ENCODE data around the gene BCAS3. TPM values are rescaled to one million over a fixed set of nuclear protein-coding genes. Genes with fewer than 3 reads are reported as not detected.

BCAS3 gene
- total RNA-seq, 4 donors from 2014 or later = 18.2 to 60.6 (median 23.4) TPM

GRCh38 chr17:60679287-60679686, 1.6 kb downstream of the BCAS3 start:
- Histone ChIP-seq H3K27ac (no peak overlapping the region), H3K27me3 (no peaks in the 10 kb centered on the region), H3K36me3 (peaks cover 0 to 21% of the 10 kb centered on the region in 2 donors), H3K4me1 (peaks cover 6 to 8% of the 10 kb centered on the region in 2 donors), H3K4me3 (no peak overlapping the region), H3K9me3 (no peaks in the 10 kb centered on the region)
- DNase-seq = no peak
- TF ChIP-seq CTCF (IDR thresholded peaks at IDR 0.05 in 4 of 5, conservative IDR thresholded peaks at IDR 0.05 in 1 of 5) (no peak), POLR2A (IDR thresholded peaks at IDR 0.05) (no peak)
- intact Hi-C loops (cut with DNase I; ENCODE audit: low total_unique reads) (no loop called here), in situ Hi-C loops (cut with MboI; ENCODE audit: low sequenced_read_pairs in 4 of 4) (no loop called here)
- ATAC-seq = no peak

- H3K36me3 ChIP-seq = peaks cover 0 to 33% of the 10 kb centered on the region in 2 donors
- TF ChIP-seq CTCF (IDR thresholded peaks at IDR 0.05 in 4 of 5, conservative IDR thresholded peaks at IDR 0.05 in 1 of 5) (no peak), POLR2A (IDR thresholded peaks at IDR 0.05) (no peak)
- intact Hi-C loops (cut with DNase I; ENCODE audit: low total_unique reads) = no loop called here
- no peaks in the 10 kb centered on the region for H3K9me3 ChIP-seq
- ATAC-seq (no peak), DNase-seq (no peak)
- H3K4me3 ChIP-seq = no peak overlapping the region
- H3K27me3 ChIP-seq = no peaks in the 10 kb centered on the region
- in situ Hi-C loops (cut with MboI; ENCODE audit: low sequenced_read_pairs in 4 of 4) = no loop called here
- H3K4me1 ChIP-seq = peaks cover 6 to 8% of the 10 kb centered on the region in 2 donors
- H3K27ac ChIP-seq = no peak overlapping the region
Measured at GRCh38 chr17:60680754-60681153, 3.1 kb downstream of the BCAS3 start.

GRCh38 chr17:60685437-60685836, 7.8 kb downstream of the BCAS3 start:
- intact Hi-C loops (cut with DNase I; ENCODE audit: low total_unique reads) (no loop called here), in situ Hi-C loops (cut with MboI; ENCODE audit: low sequenced_read_pairs in 4 of 4) (no loop called here)
- ATAC-seq = no peak
- no peak for TF ChIP-seq CTCF (IDR thresholded peaks at IDR 0.05 in 4 of 5, conservative IDR thresholded peaks at IDR 0.05 in 1 of 5)
- TF ChIP-seq POLR2A (IDR thresholded peaks at IDR 0.05) = no peak
- Histone ChIP-seq H3K4me1 (no peaks in the 10 kb centered on the region), H3K27ac (no peak overlapping the region), H3K27me3 (no peaks in the 10 kb centered on the region), H3K36me3 (peaks cover 0 to 73% of the 10 kb centered on the region in 2 donors), H3K9me3 (no peaks in the 10 kb centered on the region), H3K4me3 (no peak overlapping the region)
- no peak for DNase-seq

- TF ChIP-seq CTCF (IDR thresholded peaks at IDR 0.05 in 4 of 5, conservative IDR thresholded peaks at IDR 0.05 in 1 of 5) (no peak), POLR2A (IDR thresholded peaks at IDR 0.05) (no peak)
- Histone ChIP-seq H3K27ac (no peak overlapping the region), H3K4me1 (no peaks in the 10 kb centered on the region), H3K4me3 (no peak overlapping the region), H3K9me3 (no peaks in the 10 kb centered on the region), H3K27me3 (no peaks in the 10 kb centered on the region), H3K36me3 (peaks cover 0 to 42% of the 10 kb centered on the region in 2 donors)
- in situ Hi-C loops (cut with MboI; ENCODE audit: low sequenced_read_pairs in 4 of 4) = no loop called here
- intact Hi-C loops (cut with DNase I; ENCODE audit: low total_unique reads) = no loop called here
- ATAC-seq (no peak), DNase-seq (no peak)
Measured at GRCh38 chr17:60695960-60696359, 18.3 kb downstream of the BCAS3 start.

- Histone ChIP-seq H3K4me3 (no peak overlapping the region), H3K27ac (no peak overlapping the region), H3K4me1 (no peaks in the 10 kb centered on the region), H3K27me3 (no peaks in the 10 kb centered on the region), H3K9me3 (no peaks in the 10 kb centered on the region), H3K36me3 (peaks cover 0 to 26% of the 10 kb centered on the region in 2 donors)
- TF ChIP-seq CTCF (IDR thresholded peaks at IDR 0.05 in 4 of 5, conservative IDR thresholded peaks at IDR 0.05 in 1 of 5) (no peak), POLR2A (IDR thresholded peaks at IDR 0.05) (no peak)
- intact Hi-C loops (cut with DNase I; ENCODE audit: low total_unique reads) (no loop called here), in situ Hi-C loops (cut with MboI; ENCODE audit: low sequenced_read_pairs in 4 of 4) (no loop called here)
- no peak for DNase-seq
- no peak for ATAC-seq
Measured at GRCh38 chr17:60699090-60699489, 21.4 kb downstream of the BCAS3 start.
